GM21825 (cell line): Measurements from ENCODE around the gene U2AF1L4.
"Not testable (repeated sequence)": the region's sequence is repeated elsewhere in the genome, so short reads cannot be mapped to it uniquely, and the experiment has no call there.

ENCODE experiments used
- ATAC-seq: cut with Tn5 transposase; IDR thresholded peaks from one replicate; pipeline ENCODE4 v1.9.1; 2021; ENCODE audit warnings: mild to moderate bottlenecking, moderate library complexity; ENCODE audit not compliant: unreplicated experiment

U2AF1L4 gene

DNA sequence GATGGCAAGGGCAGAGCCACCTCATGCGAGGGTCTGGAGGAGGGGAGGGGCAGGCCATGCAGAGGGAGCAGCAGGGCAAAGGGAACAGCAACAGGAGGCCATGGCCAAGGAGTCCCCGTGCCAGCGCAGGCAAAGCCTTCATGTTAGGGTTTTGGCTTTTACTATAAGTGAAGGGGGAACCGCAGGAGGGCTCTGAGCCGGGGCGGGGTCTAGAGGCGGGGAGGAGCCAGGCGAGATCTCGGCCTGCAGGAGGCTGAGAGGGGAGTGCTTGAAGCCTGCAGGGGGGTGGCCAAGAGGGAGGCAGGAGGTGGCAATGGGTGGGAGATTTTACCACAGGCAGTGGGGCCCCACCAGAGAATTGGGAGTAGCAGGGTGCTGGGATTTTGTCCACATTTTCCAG, 36.4 kb upstream of the U2AF1L4 start:
- no peak for ATAC-seq

DNA sequence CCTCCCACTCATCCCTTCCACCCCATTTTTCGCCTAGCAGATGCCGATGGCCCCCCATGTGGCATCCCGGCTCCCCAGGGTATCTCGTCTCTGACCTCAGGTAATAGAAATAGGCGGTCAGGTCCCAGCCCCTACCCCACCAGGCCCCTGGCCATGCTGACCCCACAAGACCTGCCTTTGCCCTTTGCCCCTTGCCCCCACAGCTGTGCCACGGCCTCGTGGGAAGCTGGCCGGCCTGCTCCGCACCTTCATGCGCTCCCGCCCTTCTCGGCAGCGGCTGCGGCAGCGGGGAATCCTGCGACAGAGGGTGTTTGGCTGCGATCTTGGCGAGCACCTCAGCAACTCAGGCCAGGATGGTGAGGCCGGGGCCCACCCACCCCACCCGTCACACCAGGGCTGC, 35.5 kb upstream of the U2AF1L4 start:
- ATAC-seq, result no peak

DNA sequence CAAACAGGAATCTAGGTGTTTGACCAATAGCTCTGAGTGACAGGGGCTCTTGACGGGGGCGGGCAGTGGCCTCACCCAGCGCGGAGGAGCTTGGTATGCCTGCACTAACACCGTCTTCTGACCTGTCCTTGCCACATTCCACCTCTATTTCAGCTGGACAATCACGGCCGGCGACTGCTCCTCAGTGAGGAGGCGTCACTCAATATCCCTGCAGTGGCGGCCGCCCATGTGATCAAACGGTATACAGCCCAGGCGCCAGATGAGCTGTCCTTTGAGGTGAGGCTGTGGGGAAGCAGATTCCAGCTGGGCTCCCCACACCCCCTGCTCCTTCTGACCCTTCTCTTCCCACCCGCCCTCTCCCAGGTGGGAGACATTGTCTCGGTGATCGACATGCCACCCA, 34.8 kb upstream of the U2AF1L4 start:
- no peak for ATAC-seq

DNA sequence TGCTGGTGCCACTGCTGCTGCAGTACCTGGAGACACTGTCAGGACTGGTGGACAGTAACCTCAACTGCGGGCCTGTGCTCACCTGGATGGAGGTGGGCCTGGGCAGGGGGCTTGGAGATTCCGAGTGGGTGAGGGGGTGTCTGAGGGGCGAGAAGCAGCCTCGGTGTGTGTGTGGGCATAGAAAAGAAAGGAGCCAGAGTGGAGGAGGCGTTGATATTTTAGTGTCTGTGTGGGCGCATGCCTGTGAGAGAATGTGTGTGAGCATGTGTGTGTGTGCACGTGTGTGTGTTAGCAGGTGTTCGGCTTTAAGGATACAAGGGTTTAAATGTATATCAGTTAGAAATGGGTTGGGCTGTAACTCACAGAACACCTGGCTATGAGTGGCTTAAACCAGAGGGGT, 33.8 kb upstream of the U2AF1L4 start:
- ATAC-seq, result no peak

DNA sequence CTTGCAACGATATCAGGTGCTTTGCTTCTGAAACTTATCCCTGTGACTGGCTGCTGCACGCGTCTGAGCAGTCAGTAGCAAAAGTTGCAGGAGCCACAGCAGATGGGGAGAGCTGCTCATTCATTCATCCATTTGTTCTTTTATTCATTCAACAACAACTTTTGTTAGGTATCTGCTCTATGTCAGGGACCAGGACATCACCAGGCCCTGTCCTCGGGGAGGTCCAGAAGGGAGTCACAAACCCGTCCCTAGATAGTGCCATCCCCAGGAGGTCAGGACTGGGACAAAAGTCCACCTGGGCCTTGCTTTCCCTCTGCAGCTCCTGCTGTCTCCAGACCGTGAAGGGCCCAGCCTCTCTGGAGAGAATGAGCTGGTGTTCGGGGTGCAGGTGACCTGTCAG, 32.7 kb upstream of the U2AF1L4 start:
- ATAC-seq, result no peak

DNA sequence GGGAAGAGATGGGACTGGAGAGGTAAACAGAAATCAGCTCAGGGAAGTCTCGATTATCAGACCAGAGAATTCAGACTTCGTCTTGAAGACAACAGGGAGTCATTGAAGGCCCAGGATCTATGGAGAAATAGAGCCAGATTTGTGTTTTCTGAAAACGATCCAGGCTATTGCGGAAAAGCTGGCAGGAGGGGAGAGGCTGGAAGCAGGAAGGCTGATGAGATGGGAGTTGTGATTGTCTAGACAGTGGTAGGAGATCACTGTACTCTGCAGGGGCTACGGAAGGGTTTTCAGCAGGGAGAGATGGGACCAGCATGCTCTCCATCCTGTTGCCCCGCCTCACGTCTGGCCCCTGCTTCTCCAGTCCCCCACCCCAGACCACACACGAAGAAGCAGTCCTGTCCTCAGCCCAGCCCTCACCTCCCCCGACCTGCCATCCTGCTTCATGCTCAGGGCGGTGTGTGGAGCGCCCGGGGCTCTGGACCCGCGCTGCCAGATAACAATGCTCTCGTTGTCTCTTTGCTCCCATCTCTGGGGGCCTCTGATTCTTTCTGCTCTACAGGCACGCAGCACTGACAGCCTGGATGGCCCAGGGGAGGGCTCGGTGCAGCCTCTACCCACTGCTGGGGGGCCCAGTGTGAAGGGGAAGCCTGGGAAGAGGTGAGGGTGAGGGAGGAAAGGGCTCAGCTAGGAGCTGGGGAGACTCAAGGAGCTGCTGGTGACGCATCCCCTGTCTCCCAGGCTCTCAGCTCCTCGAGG, 32.0 kb upstream of the U2AF1L4 start:
- no peak for ATAC-seq

DNA sequence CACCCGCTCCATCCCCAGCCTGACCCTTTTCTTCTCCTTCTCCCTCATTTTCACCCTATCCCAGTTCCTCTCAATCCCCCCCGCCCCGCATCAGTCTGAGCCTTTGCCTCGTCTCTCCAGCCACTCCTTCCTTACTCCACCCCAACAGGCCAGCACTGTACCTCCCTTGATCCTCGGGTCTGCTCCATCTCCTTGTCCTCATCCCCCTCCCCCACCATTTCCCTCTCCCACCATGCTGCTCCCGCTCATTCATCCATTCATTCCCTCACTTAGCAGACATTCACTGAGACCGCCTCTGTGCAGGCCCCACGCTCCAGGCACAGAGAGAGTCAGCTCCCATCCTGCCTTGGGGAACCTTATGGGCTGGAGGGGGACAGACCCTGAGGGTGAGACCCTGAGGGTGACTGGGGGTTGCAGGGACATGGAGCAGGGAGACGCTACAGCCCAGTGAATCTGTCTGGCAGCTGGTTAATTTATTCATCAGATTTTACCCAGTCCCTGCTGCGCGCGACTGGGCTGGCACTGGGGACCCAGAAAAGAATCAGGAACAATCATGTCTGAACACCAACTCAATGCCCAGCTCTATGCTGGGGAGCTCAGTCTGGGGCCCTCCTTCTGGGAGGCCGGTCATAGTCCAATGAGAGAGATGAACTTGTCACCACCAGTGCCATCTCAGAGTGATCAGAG, 31.0 kb upstream of the U2AF1L4 start:
- no peak for ATAC-seq

DNA sequence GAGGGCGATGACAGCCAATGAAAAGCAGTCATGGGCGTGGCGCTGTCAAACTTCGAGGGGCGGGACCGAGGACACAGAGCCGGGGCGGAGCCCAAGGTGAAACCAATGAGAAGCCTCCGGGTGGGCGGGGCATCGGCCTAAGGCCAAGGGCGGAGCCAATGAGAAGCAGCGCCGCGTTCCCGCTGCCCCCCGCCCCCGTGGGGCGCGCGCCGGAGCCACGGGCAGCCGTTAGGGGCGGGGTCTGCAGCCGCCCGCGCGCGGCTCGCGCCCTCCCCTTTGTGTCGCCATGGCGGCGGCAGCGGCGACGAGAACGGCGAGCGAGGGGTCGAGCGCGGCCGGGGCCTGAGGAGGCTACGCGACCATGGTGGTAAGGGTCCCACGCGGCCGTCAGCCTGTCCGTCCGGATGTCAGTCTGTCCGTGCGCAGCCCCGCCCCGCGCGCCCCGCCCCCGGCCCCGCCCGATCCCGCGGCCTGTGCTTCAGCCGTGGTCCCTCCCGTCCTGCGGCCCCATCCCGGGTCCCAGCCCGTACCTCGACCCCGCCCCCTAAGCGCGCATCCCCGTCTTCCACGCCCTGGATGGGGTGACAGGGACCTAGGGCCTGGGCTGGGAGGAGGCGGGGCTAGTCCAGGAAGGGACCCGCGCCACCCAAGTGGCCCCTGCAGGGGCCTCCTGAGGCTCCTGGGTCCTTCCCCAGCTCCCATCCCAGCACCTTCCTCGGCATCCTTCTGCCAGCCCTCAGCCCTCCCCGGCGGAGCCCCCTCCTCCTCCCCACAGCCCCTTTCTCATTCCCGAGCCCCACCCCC, 30.3 kb upstream of the U2AF1L4 start, which contains the start of gene ARHGAP33:
TSS of gene ARHGAP33 (plus strand) at position 267 of the 804 bp plus-strand sequence. CDS start at position 362, 95 bp downstream.
- peak; percentile 88 for ATAC-seq

DNA sequence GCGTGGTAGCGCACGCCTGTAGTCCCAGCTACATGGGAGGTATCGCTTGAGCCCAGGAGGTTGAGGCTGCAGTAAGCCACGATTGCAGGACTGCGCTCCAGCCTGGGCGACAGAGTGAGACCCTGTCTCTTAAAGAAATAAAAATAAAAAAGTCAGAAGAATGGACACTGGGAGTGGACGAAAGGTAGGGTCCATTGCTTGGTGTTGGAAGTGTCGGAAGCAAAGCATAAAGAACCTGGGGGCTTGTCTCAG, 29.8 kb upstream of the U2AF1L4 start:
- no peak for ATAC-seq

DNA sequence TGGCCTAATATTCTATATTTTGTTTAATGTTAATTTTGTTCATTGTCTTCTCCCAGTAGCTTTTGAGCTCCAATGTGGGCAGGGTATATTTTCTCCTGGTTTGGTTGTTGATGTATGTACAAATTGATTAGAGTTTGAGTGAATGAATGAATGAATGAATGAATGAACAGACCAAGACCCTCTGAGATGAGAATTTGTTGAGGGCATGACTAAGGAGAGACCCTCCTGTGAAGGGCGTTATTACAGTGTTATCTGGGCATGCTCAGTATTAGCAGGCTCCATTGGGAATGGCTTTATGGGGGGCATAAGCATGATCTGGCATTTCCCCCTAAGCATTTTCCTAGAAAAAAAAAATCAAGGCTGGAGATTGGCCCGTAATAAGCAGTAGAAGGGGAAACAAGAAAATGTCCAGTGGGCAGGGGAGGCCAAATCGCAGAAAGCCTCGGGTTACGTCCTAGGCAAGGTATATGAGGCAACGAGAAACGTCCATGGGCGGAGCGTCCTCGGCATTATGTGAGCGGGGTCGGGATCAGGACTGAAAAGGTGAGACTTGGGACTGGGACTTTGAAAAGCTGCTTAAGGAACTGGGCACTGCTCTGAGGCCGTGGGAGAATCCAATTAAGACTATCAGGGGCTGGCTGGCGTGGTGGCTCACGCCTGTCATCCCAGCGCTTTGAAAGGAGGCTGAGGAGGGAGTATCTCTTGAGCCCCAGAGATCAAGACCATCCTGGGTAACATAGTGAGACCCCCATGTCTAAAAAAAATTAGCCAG, 29.2 kb upstream of the U2AF1L4 start:
- no peak for ATAC-seq

DNA sequence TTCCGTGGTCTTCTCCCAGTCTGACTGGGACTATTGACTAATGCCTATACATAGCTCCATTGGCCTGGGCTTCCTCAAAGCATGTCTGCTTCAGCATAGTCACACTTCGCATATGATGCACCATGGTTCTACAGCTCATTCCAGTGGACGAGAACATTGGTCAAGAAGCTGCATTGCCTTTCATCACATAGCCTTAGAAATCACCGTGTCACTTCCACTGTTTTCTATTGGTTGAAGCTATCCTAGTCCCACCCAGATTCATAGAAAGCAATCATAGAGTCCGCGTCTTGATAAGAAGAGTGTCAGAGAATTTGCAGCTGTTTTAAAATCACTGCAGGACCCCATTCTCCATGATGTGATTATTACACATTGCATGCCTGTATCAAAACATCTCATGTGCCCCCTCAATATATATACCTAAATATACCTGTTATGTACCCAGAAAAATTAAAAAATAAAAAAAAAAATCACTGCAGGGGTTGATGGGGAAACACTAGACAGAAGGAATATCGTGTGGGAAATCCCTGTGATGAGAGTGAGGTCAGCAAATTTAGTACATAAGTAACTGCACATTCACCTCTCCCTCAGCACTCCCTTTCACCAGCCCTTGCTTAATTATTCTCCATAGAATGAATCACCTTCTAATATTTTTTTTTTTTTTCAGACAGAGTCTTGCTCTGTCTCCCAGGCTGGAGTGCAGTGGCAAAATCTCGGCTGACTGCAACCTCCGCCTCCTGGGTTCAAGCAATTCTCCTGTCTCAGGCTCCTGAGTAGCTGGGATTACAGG, 28.0 kb upstream of the U2AF1L4 start:
- no peak for ATAC-seq

DNA sequence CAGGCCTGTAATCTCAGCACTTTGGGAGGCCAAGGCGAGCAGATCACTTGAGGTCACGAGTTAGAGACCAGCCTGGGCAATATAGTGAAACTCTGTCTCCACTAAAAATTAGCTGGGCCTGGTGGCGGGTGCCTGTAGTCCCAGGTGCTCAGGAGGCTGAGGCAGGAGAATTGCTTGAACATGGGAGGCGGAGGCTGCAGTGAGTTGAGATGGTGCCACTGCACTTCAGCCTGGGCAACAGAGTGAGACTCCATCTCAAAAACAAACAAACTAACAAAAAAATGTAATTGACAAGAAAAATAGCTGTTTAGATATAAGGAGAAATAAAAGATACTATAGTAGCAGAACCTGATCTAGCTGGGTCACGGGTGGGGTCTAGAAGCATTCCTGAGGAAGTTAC, 27.1 kb upstream of the U2AF1L4 start:
- ATAC-seq, result not testable (repeated sequence)

DNA sequence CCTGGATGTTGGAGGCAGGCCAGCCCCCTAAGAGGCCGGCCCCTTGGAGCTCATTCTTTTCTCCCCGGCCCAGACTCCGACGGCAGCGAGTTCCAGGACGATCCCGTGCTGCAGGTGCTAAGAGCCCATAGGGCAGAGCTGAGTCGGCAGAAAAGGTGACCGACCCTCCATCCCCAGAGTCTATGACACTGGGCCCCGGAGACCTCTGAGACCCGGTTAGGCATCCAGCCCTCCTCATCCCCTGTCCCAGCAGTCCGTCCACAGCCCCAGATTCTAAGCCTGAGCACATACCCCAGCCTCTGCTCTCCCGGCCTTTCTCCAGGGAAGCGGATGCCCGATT, 22.8 kb upstream of the U2AF1L4 start:
- ATAC-seq, result no peak

DNA sequence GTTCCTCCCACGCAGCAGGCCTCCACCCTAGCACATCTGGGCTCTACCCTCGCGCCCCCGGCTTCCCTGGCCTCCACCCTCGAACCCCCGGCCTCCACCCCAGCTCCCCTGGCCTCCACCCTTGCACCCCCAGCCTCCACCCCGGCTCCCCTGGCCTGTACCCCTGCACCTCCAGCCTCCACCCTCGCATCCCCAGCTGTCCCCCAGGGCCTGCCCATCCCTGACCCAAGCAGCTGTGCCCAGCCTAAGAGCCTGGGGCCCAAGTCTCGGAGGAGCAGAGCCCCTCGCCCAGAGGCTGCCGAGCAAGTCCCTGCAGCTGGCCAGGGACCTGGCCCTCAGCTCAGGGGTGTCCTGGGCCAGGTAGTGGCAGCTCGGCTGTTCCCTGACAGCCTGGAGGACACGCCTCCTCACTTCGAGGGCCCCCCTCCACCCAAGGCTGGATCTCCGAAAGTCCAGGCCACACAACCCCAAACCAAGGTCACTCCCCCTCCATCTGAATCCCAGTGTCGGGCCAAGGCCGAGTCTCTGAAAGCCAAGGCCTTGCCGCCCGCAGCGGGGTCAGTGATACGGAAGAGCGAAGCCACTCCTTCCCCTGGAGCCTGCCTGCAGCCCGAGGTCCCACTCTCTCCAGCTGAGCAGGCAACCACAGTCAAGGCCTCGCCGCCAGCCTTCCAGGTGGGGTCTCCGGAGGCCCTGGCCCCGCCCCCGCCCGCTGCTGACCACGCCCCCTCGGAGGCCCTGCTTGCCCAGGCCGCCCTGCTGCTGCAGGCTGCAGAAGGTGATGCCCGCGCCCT, 22.3 kb upstream of the U2AF1L4 start:
- no peak for ATAC-seq

DNA sequence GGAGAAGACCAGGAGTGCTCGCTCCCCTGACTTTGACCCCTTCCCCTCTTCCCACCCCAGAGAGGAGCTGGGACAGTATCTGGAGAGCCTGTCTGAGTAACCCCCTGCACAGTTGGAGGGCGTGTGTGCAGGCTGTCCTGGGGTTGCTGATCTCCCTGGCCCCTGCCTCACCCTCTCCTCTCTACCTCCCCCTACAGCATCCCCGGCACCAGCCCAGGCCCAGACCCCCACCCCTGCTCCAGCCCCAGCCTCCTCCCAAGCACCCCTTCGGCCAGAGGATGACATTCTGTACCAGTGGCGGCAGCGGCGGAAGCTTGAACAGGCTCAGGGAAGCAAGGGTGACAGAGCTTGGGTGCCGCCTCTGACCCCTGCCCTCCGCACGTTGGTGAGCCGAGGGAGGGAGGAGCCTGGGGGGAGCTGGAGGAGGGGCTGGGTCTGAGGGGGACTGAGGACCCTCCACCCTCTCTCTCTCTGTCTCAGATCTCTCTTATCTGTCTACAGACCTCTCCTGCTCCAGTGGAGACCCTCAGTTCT, 21.4 kb upstream of the U2AF1L4 start:
- no peak for ATAC-seq

DNA sequence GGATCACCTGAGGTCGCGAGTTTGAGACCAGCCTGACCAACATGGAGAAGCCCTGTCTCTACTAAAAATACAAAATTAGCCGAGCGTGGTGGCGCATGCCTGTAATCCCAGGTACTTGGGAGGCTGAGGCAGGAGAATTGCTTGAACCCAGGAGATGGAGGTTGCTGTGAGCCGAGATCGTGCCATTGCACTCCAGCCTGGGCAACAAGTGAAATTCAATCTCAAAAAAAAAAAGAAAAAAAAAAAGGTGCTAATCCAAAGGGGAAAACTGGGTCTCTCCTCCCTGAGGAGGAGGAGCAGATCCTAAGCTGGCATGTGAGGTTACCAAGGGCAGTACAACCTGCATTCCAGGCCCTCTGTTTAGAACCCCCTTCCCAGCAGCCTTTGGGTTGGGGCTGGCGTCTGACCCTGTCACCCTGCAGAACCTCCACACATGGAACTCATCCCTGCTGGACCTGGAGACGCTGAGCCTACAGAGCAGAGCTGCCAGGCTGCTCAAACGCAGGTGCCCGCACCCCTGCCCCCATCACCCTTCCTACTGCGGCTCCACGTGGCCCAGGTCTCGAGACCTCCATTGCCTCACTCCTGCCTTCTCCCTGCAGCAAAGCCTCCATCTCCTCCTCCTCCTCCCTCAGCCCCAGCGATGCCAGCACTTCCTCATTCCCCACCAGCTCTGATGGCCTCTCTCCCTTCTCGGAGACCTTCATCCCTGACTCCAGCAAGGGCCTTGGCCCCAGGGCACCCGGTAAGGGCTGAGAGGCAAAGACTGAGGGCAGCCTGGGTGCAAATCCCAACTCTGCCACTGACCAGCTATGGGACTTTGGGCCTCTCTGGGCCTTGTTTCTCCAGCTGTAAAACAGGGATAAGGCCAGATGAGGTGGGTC, 19.5 kb upstream of the U2AF1L4 start:
- no peak for ATAC-seq

DNA sequence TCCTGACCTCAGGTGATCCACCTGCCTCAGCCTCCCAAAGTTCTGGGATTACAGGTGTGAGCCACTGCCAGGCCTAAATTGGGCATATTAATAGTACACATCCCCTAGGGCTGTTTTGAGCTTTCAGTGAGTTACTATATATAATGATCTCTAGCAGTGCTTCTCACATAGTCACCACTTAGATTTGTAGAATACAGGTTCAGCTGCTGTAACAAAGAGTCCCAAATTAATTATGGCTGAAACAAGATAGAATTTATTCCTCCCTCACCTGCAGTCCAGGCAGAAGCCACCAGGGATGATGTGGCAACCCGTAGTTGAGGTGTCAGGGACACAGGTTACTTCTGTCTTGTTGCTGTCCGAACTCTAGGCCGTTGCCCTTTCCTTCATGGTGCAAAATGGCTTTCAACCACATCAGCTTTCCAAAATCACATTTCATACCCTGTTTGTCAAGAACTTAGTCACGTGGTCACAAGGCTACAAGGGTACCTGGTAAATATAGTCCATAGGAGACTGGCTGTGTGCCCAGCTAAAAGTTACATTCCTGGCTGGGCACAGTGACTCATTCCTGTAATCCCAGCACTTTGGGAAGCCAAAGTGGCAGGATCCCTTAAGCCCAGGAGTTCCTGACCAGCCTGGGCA, 15.6 kb upstream of the U2AF1L4 start:
- no peak for ATAC-seq

DNA sequence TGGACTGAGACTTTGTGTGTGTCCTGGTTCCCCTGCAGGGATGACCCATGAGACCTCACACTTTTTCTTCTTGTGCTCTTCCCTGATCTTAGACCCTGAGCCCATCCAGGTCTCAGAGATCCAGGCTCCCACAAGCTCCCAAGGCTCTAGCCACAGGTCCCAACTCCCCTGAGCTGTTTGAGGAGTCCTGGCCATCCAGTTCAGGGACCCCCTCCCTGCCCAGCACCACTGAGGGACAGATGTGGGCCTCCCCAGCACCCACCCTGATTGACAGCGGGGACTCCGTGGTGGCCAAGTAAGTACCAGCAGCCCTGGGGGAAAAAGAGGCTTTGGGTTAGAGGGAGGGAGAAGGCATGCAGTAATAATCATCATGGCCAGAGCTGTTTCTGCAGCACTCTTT, 14.5 kb upstream of the U2AF1L4 start:
- ATAC-seq, result no peak
